Neural cell (in vitro differentiated cells): ENCODE results near the gene SLC4A8.

Experiments used
- EZH2 ChIP-seq: fragments of 200-600, 300-800 bp; shearing (Covaris generic), sonication (generic); IDR thresholded peaks from 2 replicates; pipeline ENCODE4 v1.6.1; 2014; ENCODE audit warnings: antibody characterized with exemption, low read length, borderline replicate concordance, mild to moderate bottlenecking; ENCODE audit not compliant: insufficient read depth, poor library complexity, severe bottlenecking
- MXI1 ChIP-seq: fragments of 450-650 bp; conservative IDR thresholded peaks from 2 replicates; pipeline ENCODE4 v1.6.1; 2014; ENCODE audit warnings: antibody characterized with exemption, mild to moderate bottlenecking; ENCODE audit not compliant: poor library complexity, severe bottlenecking
- POLR2AphosphoS5 ChIP-seq: IDR thresholded peaks from 2 replicates; pipeline ENCODE4 v1.6.1; 2012
- RAD21 ChIP-seq: fragments of 450-650 bp; conservative IDR thresholded peaks from 2 replicates; pipeline ENCODE4 v1.6.1; 2014; ENCODE audit warnings: antibody characterized with exemption, mild to moderate bottlenecking, moderate library complexity
- TAF1 ChIP-seq: IDR thresholded peaks from 2 replicates; pipeline ENCODE4 v1.6.1; 2012; ENCODE audit warnings: low read depth
- TF ChIP-seq, protein P1 (sequence below): fragments of 450-650 bp; IDR thresholded peaks from 2 replicates; pipeline ENCODE4 v1.5.1; 2014; ENCODE audit warnings: antibody characterized with exemption, mild to moderate bottlenecking, moderate library complexity; ENCODE audit not compliant: poor library complexity, severe bottlenecking
- TF ChIP-seq, protein P2 (sequence below): IDR thresholded peaks from 2 replicates; pipeline ENCODE4 v1.6.1; 2012; ENCODE audit warnings: borderline replicate concordance

DNA sequence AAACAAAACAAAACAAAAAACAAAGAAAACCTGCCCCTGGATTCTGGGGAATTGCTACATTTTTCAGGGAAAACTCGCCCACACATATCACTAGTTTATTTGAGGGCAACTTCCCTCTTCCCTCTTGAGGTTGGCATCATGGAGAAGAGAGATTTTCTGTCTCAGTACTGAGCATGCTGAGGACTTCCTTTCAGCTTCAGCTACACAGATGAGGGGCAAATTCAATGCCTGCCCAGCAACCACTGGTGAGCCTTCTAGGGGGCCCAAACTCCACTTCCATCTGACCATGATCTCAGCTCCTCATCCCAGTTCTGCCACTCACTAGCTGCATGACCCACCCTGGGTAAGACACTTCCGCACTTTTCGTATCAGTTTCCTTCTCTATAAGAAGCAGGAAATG is 103.3 kb downstream of the SLC4A8 start:
- TF ChIP-seq, protein P1, sequence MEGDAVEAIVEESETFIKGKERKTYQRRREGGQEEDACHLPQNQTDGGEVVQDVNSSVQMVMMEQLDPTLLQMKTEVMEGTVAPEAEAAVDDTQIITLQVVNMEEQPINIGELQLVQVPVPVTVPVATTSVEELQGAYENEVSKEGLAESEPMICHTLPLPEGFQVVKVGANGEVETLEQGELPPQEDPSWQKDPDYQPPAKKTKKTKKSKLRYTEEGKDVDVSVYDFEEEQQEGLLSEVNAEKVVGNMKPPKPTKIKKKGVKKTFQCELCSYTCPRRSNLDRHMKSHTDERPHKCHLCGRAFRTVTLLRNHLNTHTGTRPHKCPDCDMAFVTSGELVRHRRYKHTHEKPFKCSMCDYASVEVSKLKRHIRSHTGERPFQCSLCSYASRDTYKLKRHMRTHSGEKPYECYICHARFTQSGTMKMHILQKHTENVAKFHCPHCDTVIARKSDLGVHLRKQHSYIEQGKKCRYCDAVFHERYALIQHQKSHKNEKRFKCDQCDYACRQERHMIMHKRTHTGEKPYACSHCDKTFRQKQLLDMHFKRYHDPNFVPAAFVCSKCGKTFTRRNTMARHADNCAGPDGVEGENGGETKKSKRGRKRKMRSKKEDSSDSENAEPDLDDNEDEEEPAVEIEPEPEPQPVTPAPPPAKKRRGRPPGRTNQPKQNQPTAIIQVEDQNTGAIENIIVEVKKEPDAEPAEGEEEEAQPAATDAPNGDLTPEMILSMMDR: no peak
- TF ChIP-seq POLR2AphosphoS5 (no peak), EZH2 (no peak), TAF1 (no peak), RAD21 (no peak), MXI1 (no peak)
- TF ChIP-seq, protein P2, sequence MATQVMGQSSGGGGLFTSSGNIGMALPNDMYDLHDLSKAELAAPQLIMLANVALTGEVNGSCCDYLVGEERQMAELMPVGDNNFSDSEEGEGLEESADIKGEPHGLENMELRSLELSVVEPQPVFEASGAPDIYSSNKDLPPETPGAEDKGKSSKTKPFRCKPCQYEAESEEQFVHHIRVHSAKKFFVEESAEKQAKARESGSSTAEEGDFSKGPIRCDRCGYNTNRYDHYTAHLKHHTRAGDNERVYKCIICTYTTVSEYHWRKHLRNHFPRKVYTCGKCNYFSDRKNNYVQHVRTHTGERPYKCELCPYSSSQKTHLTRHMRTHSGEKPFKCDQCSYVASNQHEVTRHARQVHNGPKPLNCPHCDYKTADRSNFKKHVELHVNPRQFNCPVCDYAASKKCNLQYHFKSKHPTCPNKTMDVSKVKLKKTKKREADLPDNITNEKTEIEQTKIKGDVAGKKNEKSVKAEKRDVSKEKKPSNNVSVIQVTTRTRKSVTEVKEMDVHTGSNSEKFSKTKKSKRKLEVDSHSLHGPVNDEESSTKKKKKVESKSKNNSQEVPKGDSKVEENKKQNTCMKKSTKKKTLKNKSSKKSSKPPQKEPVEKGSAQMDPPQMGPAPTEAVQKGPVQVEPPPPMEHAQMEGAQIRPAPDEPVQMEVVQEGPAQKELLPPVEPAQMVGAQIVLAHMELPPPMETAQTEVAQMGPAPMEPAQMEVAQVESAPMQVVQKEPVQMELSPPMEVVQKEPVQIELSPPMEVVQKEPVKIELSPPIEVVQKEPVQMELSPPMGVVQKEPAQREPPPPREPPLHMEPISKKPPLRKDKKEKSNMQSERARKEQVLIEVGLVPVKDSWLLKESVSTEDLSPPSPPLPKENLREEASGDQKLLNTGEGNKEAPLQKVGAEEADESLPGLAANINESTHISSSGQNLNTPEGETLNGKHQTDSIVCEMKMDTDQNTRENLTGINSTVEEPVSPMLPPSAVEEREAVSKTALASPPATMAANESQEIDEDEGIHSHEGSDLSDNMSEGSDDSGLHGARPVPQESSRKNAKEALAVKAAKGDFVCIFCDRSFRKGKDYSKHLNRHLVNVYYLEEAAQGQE: no peak
